ENCODE results near the gene PDCD4. TPM values are rescaled to one million over a fixed set of nuclear protein-coding genes. Genes with fewer than 3 reads are reported as not detected.

The PDCD4 gene
- total and polyA plus RNA-seq, 10 of the 15 experiments (the other 5 are each of a cell fraction or from before 2014, with no cell fraction given), result 101 to 372 (median 171) TPM

- TF ChIP-seq CUX1 (IDR thresholded peaks at IDR 0.05; ENCODE audit: insufficient replicate concordance, low read depth, low read length) (peak; percentile 64), ZNF207 (IDR thresholded peaks at IDR 0.05; ENCODE audit: borderline replicate concordance) (no peak), ZNF24 (IDR thresholded peaks at IDR 0.05) (no peak), PRDM15 (CRISPR knock-in tag; IDR thresholded peaks at IDR 0.05) (no peak), MYC (IDR thresholded peaks at IDR 0.05; ENCODE audit: insufficient read depth, insufficient read length, insufficient replicate concordance, low read length, severe bottlenecking) (no peak), ZSCAN29 (IDR thresholded peaks at IDR 0.05) (no peak), MYB (IDR thresholded peaks at IDR 0.05; ENCODE audit: borderline replicate concordance, low read depth, low read length) (no peak), ATF7 (IDR thresholded peaks at IDR 0.05; ENCODE audit: low read depth) (peak; percentile 51; the same call in 1 of the 2 replicates), ZBTB4 (CRISPR knock-in tag; IDR thresholded peaks at IDR 0.05) (no peak), CREM (IDR thresholded peaks at IDR 0.05; ENCODE audit: low read depth) (peak; percentile 67; the same call in 1 of the 2 replicates)
- TF ChIP-seq, protein P1, sequence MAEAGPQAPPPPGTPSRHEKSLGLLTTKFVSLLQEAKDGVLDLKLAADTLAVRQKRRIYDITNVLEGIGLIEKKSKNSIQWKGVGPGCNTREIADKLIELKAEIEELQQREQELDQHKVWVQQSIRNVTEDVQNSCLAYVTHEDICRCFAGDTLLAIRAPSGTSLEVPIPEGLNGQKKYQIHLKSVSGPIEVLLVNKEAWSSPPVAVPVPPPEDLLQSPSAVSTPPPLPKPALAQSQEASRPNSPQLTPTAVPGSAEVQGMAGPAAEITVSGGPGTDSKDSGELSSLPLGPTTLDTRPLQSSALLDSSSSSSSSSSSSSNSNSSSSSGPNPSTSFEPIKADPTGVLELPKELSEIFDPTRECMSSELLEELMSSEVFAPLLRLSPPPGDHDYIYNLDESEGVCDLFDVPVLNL (IDR thresholded peaks at IDR 0.05; ENCODE audit: low read depth, low read length), result no peak
- TF ChIP-seq, protein P2, sequence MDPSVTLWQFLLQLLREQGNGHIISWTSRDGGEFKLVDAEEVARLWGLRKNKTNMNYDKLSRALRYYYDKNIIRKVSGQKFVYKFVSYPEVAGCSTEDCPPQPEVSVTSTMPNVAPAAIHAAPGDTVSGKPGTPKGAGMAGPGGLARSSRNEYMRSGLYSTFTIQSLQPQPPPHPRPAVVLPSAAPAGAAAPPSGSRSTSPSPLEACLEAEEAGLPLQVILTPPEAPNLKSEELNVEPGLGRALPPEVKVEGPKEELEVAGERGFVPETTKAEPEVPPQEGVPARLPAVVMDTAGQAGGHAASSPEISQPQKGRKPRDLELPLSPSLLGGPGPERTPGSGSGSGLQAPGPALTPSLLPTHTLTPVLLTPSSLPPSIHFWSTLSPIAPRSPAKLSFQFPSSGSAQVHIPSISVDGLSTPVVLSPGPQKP (IDR thresholded peaks at IDR 0.05; ENCODE audit: low read depth, low read length), result 0 out of 2 replicates have a peak, but pooled peaks have one; percentile 14
Measured at GRCh38 chr10:110864662-110865140, 7.0 kb upstream of the PDCD4 start (continued).

Measured in GM12878 (cell line).